K562 (cell line): ENCODE measurements around the gene PATL2. TPM values are rescaled to one million over a fixed set of nuclear protein-coding genes. Genes with fewer than 3 reads are reported as not detected.

Experiments
- CC2D1A ChIP-seq: fragments of 450-650 bp; IDR thresholded peaks from 2 replicates; pipeline ENCODE4 v1.6.1; 2017; ENCODE audit warnings: mild to moderate bottlenecking
- polyA plus RNA-seq, 8 experiments: library from polyadenylated mRNA; depleted of rRNA in 4 of 8; stranded (reverse) in 5 of 8; unstranded in 3 of 8; fragments of >200 nt; fragmentation: Nextera tagmentation in 2 of 8; fragmentation: Illumina TruSeq in 1 of 8; extraction: Ambion mirVana in 2 of 8; extraction: Trizol in 1 of 8; gene quantifications; 2 replicates each; pipeline versions ENCODE4 v1.2.1 to v1.2.3, GENCODE V29; 2011 to 2014; ENCODE audit warnings: inconsistent platforms in 1 of 8, missing spikeins in 1 of 8
- total RNA-seq, 7 experiments: library from RNA; depleted of rRNA in 6 of 7; stranded (reverse); fragments of >200 nt in 6 of 7; fragmentation: Illumina TruSeq in 2 of 7; extraction: Trizol in 2 of 7; gene quantifications; 2 replicates each; pipeline versions ENCODE4 v1.2.1 to v1.2.3, GENCODE V29; 2011 to 2021; ENCODE audit warnings: low replicate concordance in 1 of 7
- TF ChIP-seq, protein P1 (sequence below): fragments of 450-650 bp; IDR thresholded peaks from 2 replicates; pipeline ENCODE4 v1.7.0; 2016; ENCODE audit warnings: borderline replicate concordance
- TF ChIP-seq, protein P2 (sequence below): IDR thresholded peaks from 3 replicates; pipeline ENCODE4 v1.6.1; 2011; ENCODE audit warnings: borderline replicate concordance, mild to moderate bottlenecking, moderate library complexity; ENCODE audit not compliant: insufficient read length; ENCODE audit errors: extremely low read depth

PATL2 gene
- total and polyA plus RNA-seq, 9 of the 15 experiments (the other 6 are each of a cell fraction or from before 2014, with no cell fraction given), result 0.42 to 1.1 (median 0.86) TPM

DNA sequence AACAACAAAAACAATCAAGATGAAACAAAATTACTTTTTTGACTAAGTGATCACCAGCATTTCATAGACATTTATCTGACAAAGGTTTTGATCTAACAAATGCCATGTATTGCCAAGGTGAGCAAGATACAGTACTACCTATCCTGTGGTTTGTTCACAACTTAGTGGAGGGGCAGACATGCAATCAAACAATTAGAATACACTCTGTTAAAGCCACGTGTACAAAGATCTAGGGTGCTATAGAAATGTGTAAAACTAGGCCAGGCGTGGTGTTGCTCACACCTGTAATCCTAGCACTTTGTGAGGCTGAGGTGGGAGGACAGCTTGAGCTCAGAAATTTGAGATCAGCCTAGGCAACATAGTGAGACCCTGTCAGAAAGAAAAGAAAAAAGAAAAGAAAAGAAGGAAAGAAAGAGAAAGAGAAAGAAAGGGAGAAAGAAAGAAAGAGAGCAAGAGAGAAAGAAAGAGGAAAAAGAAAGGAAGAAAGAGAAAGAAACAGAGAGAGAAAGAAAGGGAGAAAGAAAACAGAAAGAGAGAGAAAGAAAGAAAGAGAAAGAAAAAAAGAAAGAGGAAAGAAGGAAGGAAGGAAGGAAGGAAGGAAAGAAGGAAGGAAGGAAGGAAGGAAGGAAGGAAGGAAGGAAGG is 23.8 kb upstream of the PATL2 start (continued):
- TF ChIP-seq, protein P1, sequence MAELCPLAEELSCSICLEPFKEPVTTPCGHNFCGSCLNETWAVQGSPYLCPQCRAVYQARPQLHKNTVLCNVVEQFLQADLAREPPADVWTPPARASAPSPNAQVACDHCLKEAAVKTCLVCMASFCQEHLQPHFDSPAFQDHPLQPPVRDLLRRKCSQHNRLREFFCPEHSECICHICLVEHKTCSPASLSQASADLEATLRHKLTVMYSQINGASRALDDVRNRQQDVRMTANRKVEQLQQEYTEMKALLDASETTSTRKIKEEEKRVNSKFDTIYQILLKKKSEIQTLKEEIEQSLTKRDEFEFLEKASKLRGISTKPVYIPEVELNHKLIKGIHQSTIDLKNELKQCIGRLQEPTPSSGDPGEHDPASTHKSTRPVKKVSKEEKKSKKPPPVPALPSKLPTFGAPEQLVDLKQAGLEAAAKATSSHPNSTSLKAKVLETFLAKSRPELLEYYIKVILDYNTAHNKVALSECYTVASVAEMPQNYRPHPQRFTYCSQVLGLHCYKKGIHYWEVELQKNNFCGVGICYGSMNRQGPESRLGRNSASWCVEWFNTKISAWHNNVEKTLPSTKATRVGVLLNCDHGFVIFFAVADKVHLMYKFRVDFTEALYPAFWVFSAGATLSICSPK, result peak; percentile 92; the same call in 1 of the 2 replicates
- 0 out of 2 replicates have a peak, but pooled peaks have one; percentile 21 for TF ChIP-seq CC2D1A
- TF ChIP-seq, protein P2, sequence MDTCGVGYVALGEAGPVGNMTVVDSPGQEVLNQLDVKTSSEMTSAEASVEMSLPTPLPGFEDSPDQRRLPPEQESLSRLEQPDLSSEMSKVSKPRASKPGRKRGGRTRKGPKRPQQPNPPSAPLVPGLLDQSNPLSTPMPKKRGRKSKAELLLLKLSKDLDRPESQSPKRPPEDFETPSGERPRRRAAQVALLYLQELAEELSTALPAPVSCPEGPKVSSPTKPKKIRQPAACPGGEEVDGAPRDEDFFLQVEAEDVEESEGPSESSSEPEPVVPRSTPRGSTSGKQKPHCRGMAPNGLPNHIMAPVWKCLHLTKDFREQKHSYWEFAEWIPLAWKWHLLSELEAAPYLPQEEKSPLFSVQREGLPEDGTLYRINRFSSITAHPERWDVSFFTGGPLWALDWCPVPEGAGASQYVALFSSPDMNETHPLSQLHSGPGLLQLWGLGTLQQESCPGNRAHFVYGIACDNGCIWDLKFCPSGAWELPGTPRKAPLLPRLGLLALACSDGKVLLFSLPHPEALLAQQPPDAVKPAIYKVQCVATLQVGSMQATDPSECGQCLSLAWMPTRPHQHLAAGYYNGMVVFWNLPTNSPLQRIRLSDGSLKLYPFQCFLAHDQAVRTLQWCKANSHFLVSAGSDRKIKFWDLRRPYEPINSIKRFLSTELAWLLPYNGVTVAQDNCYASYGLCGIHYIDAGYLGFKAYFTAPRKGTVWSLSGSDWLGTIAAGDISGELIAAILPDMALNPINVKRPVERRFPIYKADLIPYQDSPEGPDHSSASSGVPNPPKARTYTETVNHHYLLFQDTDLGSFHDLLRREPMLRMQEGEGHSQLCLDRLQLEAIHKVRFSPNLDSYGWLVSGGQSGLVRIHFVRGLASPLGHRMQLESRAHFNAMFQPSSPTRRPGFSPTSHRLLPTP, result no peak
